Upper lobe of left lung (tissue), 6 donors: ENCODE measurements around the gene OSTC. TPM values are rescaled to one million over a fixed set of nuclear protein-coding genes. Genes with fewer than 3 reads are reported as not detected.
"Not testable (repeated sequence)": the region's sequence is repeated elsewhere in the genome, so short reads cannot be mapped to it uniquely, and the experiment has no call there.

Experiments used
- ATAC-seq, 2 donors: fragments of 200-7000 bp; cut with Tn5 transposase; one replicate each; pipeline ENCODE4 v1.9.1; 2022; ENCODE audit warnings: mild to moderate bottlenecking in 2 of 2, moderate library complexity in 2 of 2; ENCODE audit not compliant: low FRiP score in 2 of 2
- DNase-seq, 2 donors: peaks; one replicate each; pipeline ENCODE4 v3.0.0-alpha.2; 2019 to 2020
- H3K27ac ChIP-seq, 4 donors: fragments of 200-600 bp; sonication (generic); one replicate each; pipeline ENCODE4 v1.5.1; 2016 to 2019
- H3K27me3 ChIP-seq, 4 donors: fragments of 200-600 bp; sonication (generic); one replicate each; pipeline ENCODE4 v1.5.1; 2017 to 2019
- H3K36me3 ChIP-seq, 4 donors: fragments of 200-600 bp; sonication (generic); one replicate each; pipeline ENCODE4 v1.5.1; 2016 to 2019
- H3K4me1 ChIP-seq, 4 donors: fragments of 200-600 bp; sonication (generic); one replicate each; pipeline ENCODE4 v1.5.1; 2018 to 2019
- H3K4me3 ChIP-seq, 4 donors: fragments of 200-600 bp; sonication (generic); one replicate each; pipeline ENCODE4 v1.5.1; 2017 to 2019; ENCODE audit warnings: mild to moderate bottlenecking in 2 of 4, moderate library complexity in 1 of 4
- H3K9me3 ChIP-seq, 4 donors: fragments of 200-600 bp; sonication (generic); one replicate each; pipeline ENCODE4 v1.5.1; 2018 to 2019
- EP300 ChIP-seq, 4 donors: sonication (generic); formaldehyde crosslinking; IDR thresholded peaks; one replicate each; pipeline ENCODE4 v1.5.1; 2017; ENCODE audit warnings: antibody characterized with exemption in 4 of 4, control low read depth in 2 of 4
- POLR2A ChIP-seq, 4 donors: fragments of 450-650 bp; IDR thresholded peaks; one replicate each; pipeline ENCODE4 v1.5.1; 2016 to 2017; ENCODE audit warnings: antibody characterized with exemption in 4 of 4, mild to moderate bottlenecking in 2 of 4
- POLR2AphosphoS5 ChIP-seq, 2 donors: sonication (generic); formaldehyde crosslinking; IDR thresholded peaks; one replicate each; pipeline ENCODE4 v1.5.1; 2017; ENCODE audit warnings: antibody characterized with exemption in 2 of 2
- WGBS, 2 donors: methylation state at CpG; one replicate each; pipeline ENCODE4 v1.1.5; 2017 to 2018; 5-methylcytosine and 5-hydroxymethylcytosine counted together
- total RNA-seq, 6 donors: library from RNA; depleted of rRNA in 4 of 6; stranded (reverse); fragments of >200 nt in 4 of 6; gene quantifications; one replicate each; pipeline versions ENCODE4 v1.1.0 to v1.2.1, GENCODE V29; 2016 to 2021
- TF ChIP-seq, protein P1 (sequence below), 6 experiments: fragments of 450-650 bp in 4 of 6; fragments of 200-600 bp in 2 of 6; sonication (generic) in 2 of 6; IDR thresholded peaks; one replicate each; pipeline ENCODE4 v1.5.1; 2016 to 2019; ENCODE audit warnings: antibody characterized with exemption in 6 of 6
- donor health status: DM: no; HTN: no; CAD: no; lungs with moderate emphysema.
- donor health status: DM: no; HTN: yes; CAD: no; lungs with severe emphysema.

The OSTC gene
- total RNA-seq, 6 donors from 2014 or later = 7.5 to 77.2 (median 51.3) TPM

- Histone ChIP-seq H3K27me3 (no peaks in the 10 kb centered on the region), H3K4me1 (no peaks in the 10 kb centered on the region), H3K9me3 (no peaks in the 10 kb centered on the region), H3K36me3 (no peaks in the 10 kb centered on the region), H3K4me3 (no peak overlapping the region), H3K27ac (no peak overlapping the region)
- ATAC-seq (no peak), DNase-seq (no peak)
- TF ChIP-seq POLR2A (IDR thresholded peaks at IDR 0.05) = no peak
- TF ChIP-seq, protein P1, sequence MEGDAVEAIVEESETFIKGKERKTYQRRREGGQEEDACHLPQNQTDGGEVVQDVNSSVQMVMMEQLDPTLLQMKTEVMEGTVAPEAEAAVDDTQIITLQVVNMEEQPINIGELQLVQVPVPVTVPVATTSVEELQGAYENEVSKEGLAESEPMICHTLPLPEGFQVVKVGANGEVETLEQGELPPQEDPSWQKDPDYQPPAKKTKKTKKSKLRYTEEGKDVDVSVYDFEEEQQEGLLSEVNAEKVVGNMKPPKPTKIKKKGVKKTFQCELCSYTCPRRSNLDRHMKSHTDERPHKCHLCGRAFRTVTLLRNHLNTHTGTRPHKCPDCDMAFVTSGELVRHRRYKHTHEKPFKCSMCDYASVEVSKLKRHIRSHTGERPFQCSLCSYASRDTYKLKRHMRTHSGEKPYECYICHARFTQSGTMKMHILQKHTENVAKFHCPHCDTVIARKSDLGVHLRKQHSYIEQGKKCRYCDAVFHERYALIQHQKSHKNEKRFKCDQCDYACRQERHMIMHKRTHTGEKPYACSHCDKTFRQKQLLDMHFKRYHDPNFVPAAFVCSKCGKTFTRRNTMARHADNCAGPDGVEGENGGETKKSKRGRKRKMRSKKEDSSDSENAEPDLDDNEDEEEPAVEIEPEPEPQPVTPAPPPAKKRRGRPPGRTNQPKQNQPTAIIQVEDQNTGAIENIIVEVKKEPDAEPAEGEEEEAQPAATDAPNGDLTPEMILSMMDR (IDR thresholded peaks at IDR 0.05) = no peak
- no peak for TF ChIP-seq EP300 (IDR thresholded peaks at IDR 0.05)
- no peak for TF ChIP-seq POLR2AphosphoS5 (IDR thresholded peaks at IDR 0.05)
Measured at GRCh38 chr4:108703370-108703769, 53.0 kb downstream of the OSTC start.

- TF ChIP-seq, protein P1 (IDR thresholded peaks at IDR 0.05) = no peak
- TF ChIP-seq POLR2AphosphoS5 (IDR thresholded peaks at IDR 0.05) = no peak
- no peak for TF ChIP-seq EP300 (IDR thresholded peaks at IDR 0.05)
- TF ChIP-seq POLR2A (IDR thresholded peaks at IDR 0.05) = no peak
- 64 to 81% methylated on average over 2 of the region's 2 CpGs for WGBS, 2 donors
Measured at GRCh38 chr4:108703966-108704365, 53.6 kb downstream of the OSTC start.

GRCh38 chr4:108706289-108706688, 55.9 kb downstream of the OSTC start:
- Histone ChIP-seq H3K27me3 (no peaks in the 10 kb centered on the region), H3K9me3 (no peaks in the 10 kb centered on the region), H3K4me1 (no peaks in the 10 kb centered on the region), H3K36me3 (no peaks in the 10 kb centered on the region), H3K27ac (no peak overlapping the region), H3K4me3 (no peak overlapping the region)
- WGBS, 2 donors = 59 to 67% methylated on average over 4 of the region's 4 CpGs
- ATAC-seq (no peak), DNase-seq (no peak)
- TF ChIP-seq, protein P1 (IDR thresholded peaks at IDR 0.05) = no peak
- no peak for TF ChIP-seq EP300 (IDR thresholded peaks at IDR 0.05)
- TF ChIP-seq POLR2AphosphoS5 (IDR thresholded peaks at IDR 0.05) = no peak
- no peak for TF ChIP-seq POLR2A (IDR thresholded peaks at IDR 0.05)

More at GRCh38 chr4:108703966-108704365, 53.6 kb downstream of the OSTC start:
- H3K27me3 ChIP-seq = no peaks in the 10 kb centered on the region
- DNase-seq = no peak
- H3K4me3 ChIP-seq = no peak overlapping the region
- H3K36me3 ChIP-seq = no peaks in the 10 kb centered on the region
- no peaks in the 10 kb centered on the region for H3K4me1 ChIP-seq
- H3K27ac ChIP-seq = no peak overlapping the region
- H3K9me3 ChIP-seq = no peaks in the 10 kb centered on the region
- no peak for ATAC-seq

- WGBS, 2 donors = 83 to 91% methylated on average over 10 of the region's 10 CpGs
- Histone ChIP-seq H3K4me1 (no peaks in the 10 kb centered on the region), H3K27ac (no peak overlapping the region), H3K36me3 (no peaks in the 10 kb centered on the region), H3K4me3 (no peak overlapping the region), H3K27me3 (no peaks in the 10 kb centered on the region), H3K9me3 (no peaks in the 10 kb centered on the region)
- no peak for TF ChIP-seq POLR2A (IDR thresholded peaks at IDR 0.05)
- ATAC-seq = no peak
- peak in 1 of 2 donors; percentile 34 for DNase-seq
Measured at GRCh38 chr4:108709234-108709633, 58.8 kb downstream of the OSTC start.

DNA sequence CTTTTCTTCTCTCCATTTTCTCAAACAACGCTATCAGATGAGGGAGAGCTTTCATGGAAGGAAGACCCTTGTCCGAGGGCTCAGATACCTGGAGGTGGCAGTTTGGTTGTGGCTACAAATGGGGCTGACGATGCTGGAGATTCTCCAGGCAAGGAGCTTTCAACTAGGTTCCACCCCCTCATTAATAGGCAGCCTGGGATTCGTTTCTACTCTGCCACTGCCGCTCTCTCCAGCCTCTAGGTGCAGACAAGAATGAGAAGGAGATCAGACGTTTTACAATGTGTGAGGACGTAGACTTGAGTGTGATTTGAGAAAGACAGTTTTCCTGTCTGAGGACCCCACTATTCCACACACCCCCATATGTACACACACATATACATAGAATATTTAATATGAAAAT, 59.3 kb downstream of the OSTC start:
- 75 to 77% methylated on average over 7 of the region's 7 CpGs for WGBS, 2 donors
- Histone ChIP-seq H3K9me3 (no peaks in the 10 kb centered on the region), H3K4me3 (no peak overlapping the region), H3K36me3 (no peaks in the 10 kb centered on the region), H3K4me1 (no peaks in the 10 kb centered on the region), H3K27me3 (no peaks in the 10 kb centered on the region), H3K27ac (no peak overlapping the region)
- no peak for DNase-seq
- ATAC-seq = no peak
- no peak for TF ChIP-seq POLR2A (IDR thresholded peaks at IDR 0.05)
- TF ChIP-seq, protein P1 (IDR thresholded peaks at IDR 0.05) = no peak
- no peak for TF ChIP-seq EP300 (IDR thresholded peaks at IDR 0.05)
- TF ChIP-seq POLR2AphosphoS5 (IDR thresholded peaks at IDR 0.05) = no peak

DNA sequence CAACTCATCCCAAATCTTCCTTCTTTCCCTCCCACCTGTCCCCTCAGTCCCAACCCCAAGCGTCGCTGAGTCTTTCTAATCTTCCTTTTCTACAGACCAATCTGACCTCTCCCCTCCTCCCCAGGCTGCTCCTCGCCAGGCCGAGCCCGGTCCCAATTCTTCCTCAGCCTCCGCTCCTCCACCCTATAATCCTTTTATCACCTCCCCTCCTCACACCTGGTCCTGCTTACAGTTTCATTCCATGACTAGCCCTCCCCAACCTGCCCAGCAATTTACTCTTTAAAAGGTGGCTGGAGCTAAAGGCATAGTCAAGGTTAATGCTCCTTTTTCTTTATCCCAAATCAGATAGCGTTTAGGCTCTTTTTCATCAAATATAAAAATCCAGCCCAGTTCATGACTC, 60.2 kb downstream of the OSTC start:
- H3K27me3 ChIP-seq, H3K4me1 ChIP-seq, ATAC-seq, H3K9me3 ChIP-seq, H3K4me3 ChIP-seq, H3K36me3 ChIP-seq, H3K27ac ChIP-seq, DNase-seq: not testable (repeated sequence)
- 68 to 70% methylated on average over 7 of the region's 7 CpGs for WGBS, 2 donors
